ENCODE data around the gene S100A12. TPM values are rescaled to one million over a fixed set of nuclear protein-coding genes. Genes with fewer than 3 reads are reported as not detected.
"Not testable (repeated sequence)": the region's sequence is repeated elsewhere in the genome, so short reads cannot be mapped to it uniquely, and the experiment has no call there.

Gene S100A12
- 1 to 10 TPM in 1 of 4 donors, not detected in 3; 2.0 TPM for total RNA-seq

DNA sequence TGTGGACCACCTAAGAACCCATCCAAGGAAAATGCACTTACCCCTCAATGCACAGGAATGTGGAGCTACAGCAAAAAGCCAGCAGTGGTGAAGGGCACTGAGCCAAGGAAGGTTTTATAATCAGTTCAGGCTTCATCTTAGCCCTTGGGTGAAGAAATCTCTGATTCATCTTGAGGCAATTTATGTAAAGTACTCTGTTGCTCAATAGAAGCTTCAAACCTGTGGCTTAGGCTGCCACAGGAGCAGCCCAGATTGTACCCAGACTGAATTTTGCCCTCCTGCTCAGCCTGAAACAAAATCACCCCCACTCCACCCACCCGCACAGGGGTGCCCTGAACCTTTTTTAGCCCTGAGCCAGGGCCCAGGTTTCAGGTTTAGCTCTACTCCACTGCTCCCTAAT is at the start of gene S100A12:
Gene S100A12 (minus strand): TSS at position 111 of the 400 bp plus-strand sequence. CDS start 1,029 bp downstream, outside the sequence.
- no peak within 1 kb of the TSS for H3K4me3 ChIP-seq (ENCODE audit: low read depth, poor library complexity, severe bottlenecking)
- intact Hi-C loops (cut with DNase I; ENCODE audit: low total_unique reads): no loop called here
- WGBS, 2 donors: 55 to 65% methylated on average over 1 of the region's 1 CpG
- peak in 1 of 2 donors; percentile 56 for DNase-seq (ENCODE audit: low spot score in 2 of 2)
- TF ChIP-seq, protein P1, sequence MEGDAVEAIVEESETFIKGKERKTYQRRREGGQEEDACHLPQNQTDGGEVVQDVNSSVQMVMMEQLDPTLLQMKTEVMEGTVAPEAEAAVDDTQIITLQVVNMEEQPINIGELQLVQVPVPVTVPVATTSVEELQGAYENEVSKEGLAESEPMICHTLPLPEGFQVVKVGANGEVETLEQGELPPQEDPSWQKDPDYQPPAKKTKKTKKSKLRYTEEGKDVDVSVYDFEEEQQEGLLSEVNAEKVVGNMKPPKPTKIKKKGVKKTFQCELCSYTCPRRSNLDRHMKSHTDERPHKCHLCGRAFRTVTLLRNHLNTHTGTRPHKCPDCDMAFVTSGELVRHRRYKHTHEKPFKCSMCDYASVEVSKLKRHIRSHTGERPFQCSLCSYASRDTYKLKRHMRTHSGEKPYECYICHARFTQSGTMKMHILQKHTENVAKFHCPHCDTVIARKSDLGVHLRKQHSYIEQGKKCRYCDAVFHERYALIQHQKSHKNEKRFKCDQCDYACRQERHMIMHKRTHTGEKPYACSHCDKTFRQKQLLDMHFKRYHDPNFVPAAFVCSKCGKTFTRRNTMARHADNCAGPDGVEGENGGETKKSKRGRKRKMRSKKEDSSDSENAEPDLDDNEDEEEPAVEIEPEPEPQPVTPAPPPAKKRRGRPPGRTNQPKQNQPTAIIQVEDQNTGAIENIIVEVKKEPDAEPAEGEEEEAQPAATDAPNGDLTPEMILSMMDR (IDR thresholded peaks at IDR 0.05): no peak
- no peak for TF ChIP-seq POLR2A (IDR thresholded peaks at IDR 0.05)

DNA sequence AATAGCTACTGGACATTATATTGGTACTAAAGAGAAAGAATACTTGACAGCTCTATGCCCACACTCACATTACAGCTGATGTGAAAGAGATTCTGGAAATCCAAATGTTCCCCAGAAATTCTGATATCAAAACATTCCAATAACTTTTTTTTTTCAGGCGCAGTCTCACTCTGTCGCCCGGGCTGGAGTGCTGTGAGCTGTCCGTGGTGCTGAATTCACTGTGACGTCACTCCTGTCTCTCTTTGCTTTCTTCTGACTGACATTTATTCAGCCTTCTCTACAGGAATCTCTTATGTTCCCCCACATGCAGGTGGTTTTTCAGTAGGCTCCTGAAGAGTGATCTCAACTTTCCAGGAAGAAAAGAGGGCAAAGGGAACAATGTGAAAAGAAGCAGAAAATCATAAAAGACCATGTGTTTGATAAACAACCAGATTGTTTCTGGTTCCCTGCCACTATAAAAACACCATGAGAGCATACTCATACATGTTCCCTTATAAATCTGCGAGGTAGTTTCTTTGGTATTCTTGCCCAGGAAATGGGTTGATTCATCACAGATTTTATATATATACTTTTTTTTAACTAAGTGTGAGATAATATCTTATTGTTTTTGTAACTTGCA is 47.1 kb upstream of the S100A12 start:
- peak; percentile 55 to 90 for DNase-seq (ENCODE audit: low spot score in 2 of 2)
- WGBS, 2 donors: 7% methylated on average over 6 of the region's 6 CpGs
- H3K4me3 ChIP-seq (ENCODE audit: low read depth, poor library complexity, severe bottlenecking): no peak overlapping the region
- intact Hi-C loops (cut with DNase I; ENCODE audit: low total_unique reads): no loop called here
- TF ChIP-seq POLR2A (IDR thresholded peaks at IDR 0.05): no peak
- TF ChIP-seq, protein P1 (IDR thresholded peaks at IDR 0.05): no peak

DNA sequence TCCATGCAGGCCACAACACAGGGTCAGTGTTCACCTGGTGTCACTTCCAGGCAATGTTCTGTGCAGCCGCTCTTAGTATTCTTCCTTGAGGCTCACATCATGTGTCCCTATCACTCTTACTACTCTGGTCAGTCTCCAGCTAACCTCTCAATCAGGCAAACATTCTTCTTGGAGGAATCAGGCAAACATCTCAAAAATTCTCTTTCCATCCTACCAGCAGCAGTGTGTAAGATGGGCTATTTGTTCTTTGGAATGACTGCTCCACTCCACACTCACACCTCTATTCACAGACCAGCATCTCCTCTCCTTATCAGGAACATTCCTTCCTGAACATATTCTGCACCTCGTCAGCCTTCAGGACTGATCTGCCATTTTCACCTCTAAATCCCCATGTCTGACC is 44.9 kb upstream of the S100A12 start:
- H3K4me3 ChIP-seq (ENCODE audit: low read depth, poor library complexity, severe bottlenecking): no peak overlapping the region
- no peak for TF ChIP-seq POLR2A (IDR thresholded peaks at IDR 0.05)
- TF ChIP-seq, protein P1 (IDR thresholded peaks at IDR 0.05): no peak
- no peak for DNase-seq (ENCODE audit: low spot score in 2 of 2)
- intact Hi-C loops (cut with DNase I; ENCODE audit: low total_unique reads): no loop called here
- WGBS, 2 donors: 74 to 76% methylated on average over 2 of the region's 2 CpGs

DNA sequence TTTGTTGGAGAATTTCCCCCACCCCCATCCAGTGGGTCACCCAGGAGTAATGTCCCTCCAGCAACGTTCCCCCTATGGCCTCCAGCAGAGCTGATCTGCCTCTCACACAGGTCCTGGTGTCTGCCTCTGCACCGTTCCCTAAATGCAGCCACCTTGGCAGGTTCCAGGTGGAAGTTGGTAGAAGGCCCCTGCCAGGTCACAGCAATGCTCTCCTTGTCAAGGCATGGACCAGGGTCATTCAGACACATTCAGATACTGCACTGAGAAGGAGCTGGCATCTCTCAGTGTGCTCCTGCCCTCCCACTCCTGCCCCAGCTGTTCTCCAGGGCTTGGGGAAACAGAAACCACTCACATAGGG is 44.0 kb upstream of the S100A12 start:
- DNase-seq (ENCODE audit: low spot score in 2 of 2): peak in 1 of 2 donors; percentile 61
- H3K4me3 ChIP-seq (ENCODE audit: low read depth, poor library complexity, severe bottlenecking); intact Hi-C loops (cut with DNase I; ENCODE audit: low total_unique reads): not testable (repeated sequence)
- WGBS, 2 donors: 43 to 51% methylated on average over 2 of the region's 2 CpGs

DNA sequence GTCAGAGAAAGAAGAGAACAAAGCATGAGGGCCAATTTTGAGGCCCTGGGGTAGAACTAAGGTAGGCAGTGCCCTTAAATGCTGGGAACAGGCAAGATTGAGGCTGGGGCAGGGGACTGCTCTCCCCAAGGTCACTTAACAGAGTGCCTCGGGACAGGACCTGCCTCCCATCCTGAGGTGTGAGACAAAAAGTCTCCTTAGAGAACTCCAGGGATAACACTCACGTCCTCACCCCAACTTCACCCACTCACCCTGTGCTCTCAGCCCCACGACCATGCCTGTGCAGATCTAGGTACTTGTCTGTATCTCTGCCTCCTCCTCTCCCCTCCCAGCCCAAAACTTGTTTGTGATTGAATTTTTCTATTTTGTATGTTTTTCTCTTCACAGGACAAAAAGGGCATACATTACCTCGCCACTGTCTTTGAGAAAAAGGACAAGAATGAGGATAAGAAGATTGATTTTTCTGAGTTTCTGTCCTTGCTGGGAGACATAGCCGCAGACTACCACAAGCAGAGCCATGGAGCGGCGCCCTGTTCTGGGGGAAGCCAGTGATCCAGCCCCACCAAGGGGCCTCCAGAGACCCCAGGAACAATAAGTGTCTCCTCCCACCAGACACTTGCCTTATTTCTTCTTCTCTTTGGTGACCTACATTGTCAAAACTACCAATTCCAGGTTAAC is 43.5 kb upstream of the S100A12 start:
- intact Hi-C loops (cut with DNase I; ENCODE audit: low total_unique reads); H3K4me3 ChIP-seq (ENCODE audit: low read depth, poor library complexity, severe bottlenecking): not testable (repeated sequence)
- 69 to 72% methylated on average over 7 of the region's 7 CpGs for WGBS, 2 donors
- peak in 1 of 2 donors; percentile 59 for DNase-seq (ENCODE audit: low spot score in 2 of 2)

DNA sequence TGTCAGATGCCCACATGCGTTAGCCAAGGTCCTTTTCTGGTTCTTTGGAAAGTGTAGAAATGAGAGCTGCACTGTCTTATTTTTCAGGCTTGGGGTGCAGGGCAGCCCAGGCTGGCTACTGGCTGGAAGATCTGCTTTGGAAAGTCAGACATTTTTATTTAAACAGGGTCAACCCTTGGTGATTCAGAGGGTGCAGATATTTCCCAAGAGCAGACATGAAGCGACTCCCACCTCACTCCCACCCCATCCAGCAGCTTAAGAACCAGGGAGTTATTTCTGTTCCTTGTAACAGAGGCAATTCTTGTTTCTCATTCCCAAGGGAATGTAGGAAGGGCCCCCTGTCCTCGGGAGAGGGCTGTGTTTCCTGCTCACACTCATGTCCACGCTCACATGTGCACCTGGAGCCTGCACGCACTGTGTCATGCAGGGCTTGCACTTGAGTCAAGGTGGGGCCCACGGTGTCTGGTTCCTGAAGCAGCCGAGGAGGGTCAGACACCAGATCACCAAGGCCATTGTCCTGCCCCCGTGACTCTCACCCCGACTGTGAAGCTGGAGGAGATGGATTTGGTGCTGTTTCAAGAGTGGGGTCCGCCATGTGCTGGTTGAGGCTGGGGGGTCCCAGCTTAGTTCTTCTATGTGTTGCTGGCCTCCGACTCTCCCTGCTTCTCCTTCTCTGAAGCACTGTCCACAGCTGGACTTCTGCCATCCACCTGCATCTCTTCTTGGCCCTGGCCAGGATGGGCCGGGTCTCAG is 41.9 kb upstream of the S100A12 start:
- TF ChIP-seq, protein P1 (IDR thresholded peaks at IDR 0.05): no peak
- TF ChIP-seq POLR2A (IDR thresholded peaks at IDR 0.05): no peak
- DNase-seq (ENCODE audit: low spot score in 2 of 2): peak in 1 of 2 donors; percentile 67
- no peak overlapping the region for H3K4me3 ChIP-seq (ENCODE audit: low read depth, poor library complexity, severe bottlenecking)
- WGBS, 2 donors: 83 to 86% methylated on average over 9 to 12 of the region's 12 CpGs
- intact Hi-C loops (cut with DNase I; ENCODE audit: low total_unique reads): no loop called here
